ENCODE results near the gene PLEKHB2. TPM values are rescaled to one million over a fixed set of nuclear protein-coding genes. Genes with fewer than 3 reads are reported as not detected.
"Not testable (repeated sequence)": the region's sequence is repeated elsewhere in the genome, so short reads cannot be mapped to it uniquely, and the experiment has no call there.

The PLEKHB2 gene
- total RNA-seq, 1 donor from 2014 or later: 33.6 TPM

GRCh38 chr2:131113566-131114227 is 8.6 kb downstream of the PLEKHB2 start:
- H3K4me3 Mint-ChIP-seq: no peak overlapping the region
- no peak overlapping the region for H3K27ac Mint-ChIP-seq
- no peak for TF ChIP-seq CTCF (IDR thresholded peaks at IDR 0.05)
- H3K27me3 Mint-ChIP-seq: no peaks in the 10 kb centered on the region
- peaks cover 53% of the 10 kb centered on the region for H3K36me3 Mint-ChIP-seq (ENCODE audit: low read depth)
- ATAC-seq (ENCODE audit: low read depth): no peak
- CTCF ChIA-PET: no interaction called here
- DNase-seq: no peak
- H3K9me3 Mint-ChIP-seq: peaks cover 10% of the 10 kb centered on the region
- H3K4me1 Mint-ChIP-seq: peaks cover 25% of the 10 kb centered on the region
- POLR2A ChIA-PET: no interaction called here
- intact Hi-C loops (cut with micrococcal nuclease): no loop called here

- ATAC-seq (ENCODE audit: low read depth); H3K27ac Mint-ChIP-seq; H3K4me3 Mint-ChIP-seq; DNase-seq; POLR2A ChIA-PET; intact Hi-C loops (cut with micrococcal nuclease); H3K9me3 Mint-ChIP-seq; H3K27me3 Mint-ChIP-seq; CTCF ChIA-PET: not testable (repeated sequence)
- Mint-ChIP-seq H3K4me1 (peaks cover 27% of the 10 kb centered on the region), H3K36me3 (ENCODE audit: low read depth) (peaks cover 46% of the 10 kb centered on the region)
These were observed 9.8 kb downstream of the PLEKHB2 start for GRCh38 chr2:131114950-131115349.

- ATAC-seq (ENCODE audit: low read depth): no peak
- H3K36me3 Mint-ChIP-seq (ENCODE audit: low read depth): peaks cover 44% of the 10 kb centered on the region
- H3K27ac Mint-ChIP-seq: no peak overlapping the region
- intact Hi-C loops (cut with micrococcal nuclease): no loop called here
- H3K27me3 Mint-ChIP-seq: no peaks in the 10 kb centered on the region
- H3K4me3 Mint-ChIP-seq: no peak overlapping the region
- POLR2A ChIA-PET: no interaction called here
- peaks cover 22% of the 10 kb centered on the region for H3K4me1 Mint-ChIP-seq
- no peak for DNase-seq
- peaks cover 10% of the 10 kb centered on the region for H3K9me3 Mint-ChIP-seq
- no peak for TF ChIP-seq CTCF (IDR thresholded peaks at IDR 0.05)
- CTCF ChIA-PET: no interaction called here
These were observed 10.6 kb downstream of the PLEKHB2 start for GRCh38 chr2:131115752-131116151.

GRCh38 chr2:131120815-131121317 is 15.7 kb downstream of the PLEKHB2 start:
- Mint-ChIP-seq H3K4me3 (no peak overlapping the region), H3K27me3 (no peaks in the 10 kb centered on the region), H3K4me1 (peaks cover 5% of the 10 kb centered on the region), H3K9me3 (peaks cover under 1% of the 10 kb centered on the region), H3K27ac (no peak overlapping the region), H3K36me3 (ENCODE audit: low read depth) (peaks cover 59% of the 10 kb centered on the region)
- CTCF ChIA-PET: no interaction called here
- ATAC-seq (ENCODE audit: low read depth) (no peak), DNase-seq (no peak)
- intact Hi-C loops (cut with micrococcal nuclease): no loop called here
- POLR2A ChIA-PET: no interaction called here
- TF ChIP-seq CTCF (IDR thresholded peaks at IDR 0.05): no peak

GRCh38 chr2:131121464-131121863 is 16.3 kb downstream of the PLEKHB2 start:
- ChIA-PET POLR2A (no interaction called here), CTCF (no interaction called here)
- no peak overlapping the region for H3K4me3 Mint-ChIP-seq
- intact Hi-C loops (cut with micrococcal nuclease): no loop called here
- no peaks in the 10 kb centered on the region for H3K9me3 Mint-ChIP-seq
- TF ChIP-seq CTCF (IDR thresholded peaks at IDR 0.05): no peak
- peaks cover 5% of the 10 kb centered on the region for H3K4me1 Mint-ChIP-seq
- no peak overlapping the region for H3K27ac Mint-ChIP-seq
- DNase-seq: no peak
- H3K27me3 Mint-ChIP-seq: no peaks in the 10 kb centered on the region
- no peak for ATAC-seq (ENCODE audit: low read depth)
- peaks cover 59% of the 10 kb centered on the region for H3K36me3 Mint-ChIP-seq (ENCODE audit: low read depth)

- no peaks in the 10 kb centered on the region for H3K9me3 Mint-ChIP-seq
- CTCF ChIA-PET: no interaction called here
- no peak overlapping the region for H3K4me3 Mint-ChIP-seq
- DNase-seq: no peak
- H3K27ac Mint-ChIP-seq: no peak overlapping the region
- peaks cover 67% of the 10 kb centered on the region for H3K36me3 Mint-ChIP-seq (ENCODE audit: low read depth)
- ATAC-seq (ENCODE audit: low read depth): no peak
- H3K27me3 Mint-ChIP-seq: no peaks in the 10 kb centered on the region
- TF ChIP-seq CTCF (IDR thresholded peaks at IDR 0.05): no peak
- H3K4me1 Mint-ChIP-seq: peaks cover 5% of the 10 kb centered on the region
- POLR2A ChIA-PET: no interaction called here
- intact Hi-C loops (cut with micrococcal nuclease): no loop called here
These were observed 17.4 kb downstream of the PLEKHB2 start for GRCh38 chr2:131122496-131122895.
